ENCODE data around the gene COMMD7.
A peak's percentile ranks its signal among the peaks of the same experiment; 100 is the strongest.

The COMMD7 gene

GRCh38 chr20:32707691-32708581 is 35.3 kb downstream of the COMMD7 start:
- Histone ChIP-seq H3K36me3 (replicated peaks; ENCODE audit: insufficient read depth, low read length) (no peaks in the 10 kb centered on the region), H3F3A (ENCODE audit: insufficient read depth, low read length) (peaks cover 11% of the 10 kb centered on the region), H3K9me3 (replicated peaks; ENCODE audit: insufficient read depth, low read length) (no peaks in the 10 kb centered on the region), H3K9me2 (replicated peaks; ENCODE audit: insufficient read depth, low read length) (no peaks in the 10 kb centered on the region), H3K27me3 (replicated peaks; ENCODE audit: insufficient read depth, low read length) (no peaks in the 10 kb centered on the region), H3K4me2 (ENCODE audit: low read depth, low read length) (no peak overlapping the region), H3K79me2 (ENCODE audit: low read length) (no peaks in the 10 kb centered on the region), H4K20me1 (ENCODE audit: insufficient read depth, low read length) (no peaks in the 10 kb centered on the region), H3K27ac (ENCODE audit: low read length) (no peak overlapping the region), H2AFZ (ENCODE audit: low read length) (no peak overlapping the region), H3K9ac (ENCODE audit: low read length) (no peak overlapping the region), H3K4me1 (ENCODE audit: low read length) (peaks cover 17% of the 10 kb centered on the region), H3K4me3 (ENCODE audit: low read length) (no peak overlapping the region)
- no peak for DNase-seq
- TF ChIP-seq EZH2phosphoT487 (IDR thresholded peaks at IDR 0.05; ENCODE audit: low read length) = no peak
- no peak for TF ChIP-seq CTCF (IDR thresholded peaks at IDR 0.05; ENCODE audit: low read length)
- no peak for TF ChIP-seq EZH2 (optimal IDR thresholded peaks at IDR 0.05; ENCODE audit: low read depth, low read length)

GRCh38 chr20:32706486-32706885 is 36.8 kb downstream of the COMMD7 start:
- Histone ChIP-seq H3K4me1 (ENCODE audit: low read length) (peaks cover 30% of the 10 kb centered on the region), H3K36me3 (replicated peaks; ENCODE audit: insufficient read depth, low read length) (no peaks in the 10 kb centered on the region), H3K27ac (ENCODE audit: low read length) (no peak overlapping the region), H2AFZ (ENCODE audit: low read length) (no peak overlapping the region), H3K9me3 (replicated peaks; ENCODE audit: insufficient read depth, low read length) (no peaks in the 10 kb centered on the region), H3K9me2 (replicated peaks; ENCODE audit: insufficient read depth, low read length) (no peaks in the 10 kb centered on the region), H3K4me3 (ENCODE audit: low read length) (no peak overlapping the region), H3K4me2 (ENCODE audit: low read depth, low read length) (no peak overlapping the region), H3F3A (ENCODE audit: insufficient read depth, low read length) (peaks cover 25% of the 10 kb centered on the region), H3K27me3 (replicated peaks; ENCODE audit: insufficient read depth, low read length) (no peaks in the 10 kb centered on the region), H3K9ac (ENCODE audit: low read length) (no peak overlapping the region), H4K20me1 (ENCODE audit: insufficient read depth, low read length) (no peaks in the 10 kb centered on the region), H3K79me2 (ENCODE audit: low read length) (no peaks in the 10 kb centered on the region)
- TF ChIP-seq CTCF (IDR thresholded peaks at IDR 0.05; ENCODE audit: low read length) (no peak), EZH2phosphoT487 (IDR thresholded peaks at IDR 0.05; ENCODE audit: low read length) (no peak), EZH2 (optimal IDR thresholded peaks at IDR 0.05; ENCODE audit: low read depth, low read length) (no peak)
- DNase-seq = no peak

- DNase-seq = peak; percentile 87
- no peaks in the 10 kb centered on the region for H3K27me3 ChIP-seq (replicated peaks; ENCODE audit: insufficient read depth, low read length)
- peaks cover 34% of the 10 kb centered on the region for H3K4me1 ChIP-seq (ENCODE audit: low read length)
- peak overlapping the region; percentile 86 for H3K4me2 ChIP-seq (ENCODE audit: low read depth, low read length)
- H3K9ac ChIP-seq (ENCODE audit: low read length) = peak overlapping the region; percentile 71
- no peaks in the 10 kb centered on the region for H3K9me2 ChIP-seq (replicated peaks; ENCODE audit: insufficient read depth, low read length)
- H3K79me2 ChIP-seq (ENCODE audit: low read length) = no peaks in the 10 kb centered on the region
- H3K27ac ChIP-seq (ENCODE audit: low read length) = peak overlapping the region; percentile 100
- H3K4me3 ChIP-seq (ENCODE audit: low read length) = peak overlapping the region; percentile 19; the same call in 1 of the 2 replicates
- no peaks in the 10 kb centered on the region for H3K36me3 ChIP-seq (replicated peaks; ENCODE audit: insufficient read depth, low read length)
- H3K9me3 ChIP-seq (replicated peaks; ENCODE audit: insufficient read depth, low read length) = no peaks in the 10 kb centered on the region
- no peak for TF ChIP-seq EZH2phosphoT487 (IDR thresholded peaks at IDR 0.05; ENCODE audit: low read length)
- peak; percentile 9; the same call in 1 of the 2 replicates for TF ChIP-seq CTCF (IDR thresholded peaks at IDR 0.05; ENCODE audit: low read length)
- H2AFZ ChIP-seq (ENCODE audit: low read length) = peak overlapping the region; percentile 61
- H4K20me1 ChIP-seq (ENCODE audit: insufficient read depth, low read length) = no peaks in the 10 kb centered on the region
- peaks cover 26% of the 10 kb centered on the region for H3F3A ChIP-seq (ENCODE audit: insufficient read depth, low read length)
These were observed 40.4 kb downstream of the COMMD7 start for GRCh38 chr20:32702706-32703425.

Measured in MM.1S (cell line).